Subcutaneous adipose tissue (tissue), 4 donors: Measurements from ENCODE around the gene MAP1LC3C. TPM values are rescaled to one million over a fixed set of nuclear protein-coding genes. Genes with fewer than 3 reads are reported as not detected.

ENCODE experiments used
- CTCF ChIP-seq: fragments of 450-650 bp; IDR thresholded peaks from one replicate; pipeline ENCODE4 v1.5.1; 2016; ENCODE audit warnings: low read depth, mild to moderate bottlenecking, control low read depth, antibody characterized with exemption, moderate library complexity
- total RNA-seq, 4 donors: library from RNA; depleted of rRNA; stranded (reverse); fragments of >200 nt; gene quantifications; one replicate each; pipeline ENCODE4 v1.1.0, GENCODE V29; 2016

The MAP1LC3C gene
- total RNA-seq, 4 donors from 2014 or later: 3.1 to 48.1 (median 28.0) TPM

GRCh38 chr1:242019018-242019417, 20.1 kb upstream of the MAP1LC3C start:
- no peak for TF ChIP-seq CTCF

GRCh38 chr1:242017580-242018233, 18.8 kb upstream of the MAP1LC3C start:
- TF ChIP-seq CTCF: no peak

GRCh38 chr1:242016479-242016878, 17.6 kb upstream of the MAP1LC3C start:
- no peak for TF ChIP-seq CTCF

- no peak for TF ChIP-seq CTCF
Measured at GRCh38 chr1:242011894-242012660, 13.2 kb upstream of the MAP1LC3C start.

GRCh38 chr1:242008826-242009495, 10.1 kb upstream of the MAP1LC3C start:
- no peak for TF ChIP-seq CTCF

GRCh38 chr1:242006976-242007375, 8.1 kb upstream of the MAP1LC3C start:
- TF ChIP-seq CTCF: no peak

- no peak for TF ChIP-seq CTCF
Measured at GRCh38 chr1:242005866-242006535, 7.1 kb upstream of the MAP1LC3C start.
